IMR-90 (cell line): Measurements from ENCODE around the gene TEX22. TPM values are rescaled to one million over a fixed set of nuclear protein-coding genes. Genes with fewer than 3 reads are reported as not detected.
A peak's percentile ranks its signal among the peaks of the same experiment; 100 is the strongest.

Source experiments
- ATAC-seq: fragments of 200-7000 bp; cut with Tn5 transposase; 2 replicates; pipeline ENCODE4 v1.9.1; 2020; ENCODE audit warnings: low read depth, mild to moderate bottlenecking, moderate library complexity
- BruUV-seq: library from RNA; stranded (reverse); fragments of 400-500 nt; replicated peaks from 2 replicates; lab custom pipeline; 2021; lab: Mats Ljungman, UMichigan
- CTCF ChIA-PET: fragments of 300-600 bp; formaldehyde crosslinking; extraction: SDS; loops from one replicate; lab custom pipeline; 2021; ENCODE audit warnings: antibody characterized with exemption; lab: Yijun Ruan, JAX
- POLR2A ChIA-PET: fragments of 300-600 bp; sonication (Branson Sonifier 250); formaldehyde crosslinking; loops from one replicate; lab custom pipeline; 2022; ENCODE audit warnings: antibody characterized with exemption; ENCODE audit not compliant: unreplicated experiment; lab: Charles Lee
- DNase-seq: peaks from one replicate; pipeline ENCODE4 v3.0.0; 2013
- H2AFZ ChIP-seq: replicated peaks from 2 replicates; pipeline ENCODE3; 2013; ENCODE audit warnings: low read length, mild to moderate bottlenecking; ENCODE audit not compliant: poor library complexity
- H2AK5ac ChIP-seq: 2 replicates; pipeline ENCODE4 v1.6.1; 2013; ENCODE audit warnings: low read depth, low read length, inconsistent platforms
- H2AK9ac ChIP-seq: replicated peaks from 2 replicates; pipeline ENCODE3; 2013; ENCODE audit warnings: mild to moderate bottlenecking, low read depth, low read length, moderate library complexity; ENCODE audit not compliant: poor library complexity
- H2BK120ac ChIP-seq: 2 replicates; pipeline ENCODE4 v1.6.1; 2013; ENCODE audit warnings: low read depth, low read length, inconsistent platforms
- H2BK15ac ChIP-seq: 3 replicates; pipeline ENCODE4 v1.6.1; 2013; ENCODE audit warnings: low read depth, low read length, inconsistent platforms
- H2BK20ac ChIP-seq: 2 replicates; pipeline ENCODE4 v1.6.1; 2013; ENCODE audit warnings: low read depth, mild to moderate bottlenecking, inconsistent platforms, low read length, moderate library complexity
- H2BK5ac ChIP-seq: 2 replicates; pipeline ENCODE4 v1.6.1; 2013; ENCODE audit warnings: mild to moderate bottlenecking, low read depth, low read length, inconsistent platforms; ENCODE audit not compliant: poor library complexity, severe bottlenecking
- H3K14ac ChIP-seq: replicated peaks from 2 replicates; pipeline ENCODE4 v1.6.1; 2013; ENCODE audit warnings: low read depth, low read length, inconsistent platforms
- H3K18ac ChIP-seq: 2 replicates; pipeline ENCODE4 v1.6.1; 2013; ENCODE audit warnings: low read depth, low read length, control low read depth
- H3K23ac ChIP-seq: 2 replicates; pipeline ENCODE4 v1.6.1; 2013; ENCODE audit warnings: low read depth, low read length, inconsistent platforms
- H3K27ac ChIP-seq: 2 replicates; pipeline ENCODE4 v1.5.1; 2013; ENCODE audit warnings: mild to moderate bottlenecking, control low read depth, low read length; ENCODE audit not compliant: insufficient read depth
- H3K27me3 ChIP-seq: 2 replicates; pipeline ENCODE4 v1.6.1; 2013; ENCODE audit warnings: low read length; ENCODE audit not compliant: control insufficient read depth, insufficient read depth
- H3K36me3 ChIP-seq: 2 replicates; pipeline ENCODE4 v1.6.1; 2013; ENCODE audit warnings: low read length, mixed read lengths; ENCODE audit not compliant: control insufficient read depth, insufficient read depth
- H3K4ac ChIP-seq: 2 replicates; pipeline ENCODE4 v1.6.1; 2013; ENCODE audit warnings: low read depth, low read length, inconsistent platforms
- H3K4me1 ChIP-seq: 2 replicates; pipeline ENCODE4 v1.6.1; 2013; ENCODE audit warnings: low read length, mixed read lengths; ENCODE audit not compliant: control insufficient read depth, insufficient read depth
- H3K4me2 ChIP-seq: 2 replicates; pipeline ENCODE4 v1.6.1; 2013; ENCODE audit warnings: low read depth, mild to moderate bottlenecking, control low read depth, low read length, moderate library complexity
- H3K4me3 ChIP-seq: 2 replicates; pipeline ENCODE4 v1.5.1; 2013; ENCODE audit warnings: low read depth, mild to moderate bottlenecking, control low read depth, low read length, moderate library complexity; ENCODE audit not compliant: insufficient read depth
- H3K56ac ChIP-seq: 2 replicates; pipeline ENCODE4 v1.6.1; 2013; ENCODE audit warnings: low read length, inconsistent platforms; ENCODE audit not compliant: insufficient read depth; ENCODE audit errors: extremely low read depth
- H3K79me1 ChIP-seq, 2 experiments: 2 replicates each; pipeline ENCODE4 v1.6.1; 2013; ENCODE audit warnings: low read length in 2 of 2, inconsistent platforms in 1 of 2, low read depth in 1 of 2
- H3K9ac ChIP-seq: 2 replicates; pipeline ENCODE4 v1.6.1; 2013; ENCODE audit warnings: low read depth, low read length, control low read depth
- H3K9me1 ChIP-seq: 2 replicates; pipeline ENCODE4 v1.6.1; 2013; ENCODE audit warnings: low read length, inconsistent platforms; ENCODE audit not compliant: insufficient read depth
- H3K9me3 ChIP-seq: 2 replicates; pipeline ENCODE4 v1.6.1; 2013; ENCODE audit warnings: low read length; ENCODE audit not compliant: control insufficient read depth, insufficient read depth
- H4K20me1 ChIP-seq: 2 replicates; pipeline ENCODE4 v1.6.1; 2013; ENCODE audit warnings: low read length, inconsistent platforms; ENCODE audit not compliant: insufficient read depth
- H4K5ac ChIP-seq: 2 replicates; pipeline ENCODE4 v1.6.1; 2013; ENCODE audit warnings: mild to moderate bottlenecking, low read depth, low read length, control low read depth
- H4K8ac ChIP-seq, 2 experiments: 2 replicates each; pipeline ENCODE4 v1.6.1; 2013; ENCODE audit warnings: low read depth in 2 of 2, low read length in 2 of 2, control low read depth in 1 of 2, inconsistent platforms in 1 of 2
- H4K91ac ChIP-seq: 2 replicates; pipeline ENCODE4 v1.6.1; 2013; ENCODE audit warnings: low read depth, low read length, inconsistent platforms; ENCODE audit not compliant: insufficient read depth
- CEBPB ChIP-seq: IDR thresholded peaks from 2 replicates; pipeline ENCODE4 v1.6.1; 2012; ENCODE audit warnings: low read depth, low read length, improper control_type of control experiment
- CHD1 ChIP-seq: IDR thresholded peaks from 2 replicates; pipeline ENCODE4 v1.6.1; 2012; ENCODE audit warnings: low read depth, low read length, improper control_type of control experiment
- CTCF ChIP-seq: conservative IDR thresholded peaks from 2 replicates; pipeline ENCODE4 v1.5.1; 2012; ENCODE audit warnings: mild to moderate bottlenecking, low read depth, low read length, improper control_type of control experiment
- FOS ChIP-seq: fragments of 150-350 bp; IDR thresholded peaks from 2 replicates; pipeline ENCODE4 v1.6.1; 2016; ENCODE audit warnings: low read depth, low read length
- MAFK ChIP-seq: IDR thresholded peaks from 2 replicates; pipeline ENCODE4 v1.6.1; 2012; ENCODE audit warnings: low read depth, low read length, improper control_type of control experiment
- MAZ ChIP-seq: IDR thresholded peaks from 2 replicates; pipeline ENCODE4 v1.6.1; 2012; ENCODE audit warnings: low read depth, mild to moderate bottlenecking, low read length, improper control_type of control experiment, moderate library complexity, borderline replicate concordance
- NFE2L2 ChIP-seq: fragments of 150-350 bp; IDR thresholded peaks from 2 replicates; pipeline ENCODE4 v1.6.1; 2016; ENCODE audit warnings: low read depth, mild to moderate bottlenecking, low read length
- RAD21 ChIP-seq: IDR thresholded peaks from 2 replicates; pipeline ENCODE4 v1.6.1; 2012; ENCODE audit warnings: low read length, improper control_type of control experiment
- SMC3 ChIP-seq: fragments of 150-350 bp; IDR thresholded peaks from 2 replicates; pipeline ENCODE4 v1.6.1; 2016; ENCODE audit warnings: low read depth, mild to moderate bottlenecking, antibody characterized with exemption, low read length, moderate library complexity
- USF2 ChIP-seq: fragments of 150-350 bp; IDR thresholded peaks from 2 replicates; pipeline ENCODE4 v1.6.1; 2017; ENCODE audit warnings: mild to moderate bottlenecking, antibody characterized with exemption, low read length, low read depth
- WGBS, 2 experiments: methylation state at CpG; one replicate each; pipeline versions ENCODE4 v1.1.5 to v1.1.7; 2013; ENCODE audit warnings: missing lambda C conversion rate in 2 of 2; ENCODE audit not compliant: insufficient read length in 1 of 2; ENCODE audit errors: extremely low coverage in 2 of 2; 5-methylcytosine and 5-hydroxymethylcytosine counted together
- dilution Hi-C: fragments of 300-500 bp; cut with HindIII; formaldehyde crosslinking; loops from one replicate; pipeline ENCODE4 v1.14.3; 2018; ENCODE audit warnings: low sequenced_read_pairs; ENCODE audit not compliant: unreplicated experiment
- in situ Hi-C: fragments of 300-500 bp; cut with MboI; formaldehyde crosslinking; loops from 3 replicates; pipeline ENCODE4 v1.14.3; 2019; ENCODE audit warnings: low sequenced_read_pairs, inconsistent platforms, mixed read lengths
- intact Hi-C: fragments of 100-400 bp; cut with micrococcal nuclease; formaldehyde crosslinking; loops from 2 replicates; pipeline ENCODE4 v1.10.0; 2022
- polyA plus RNA-seq, 3 experiments: library from polyadenylated mRNA; depleted of rRNA; stranded (reverse); fragments of >200 nt; gene quantifications; 2 replicates each; pipeline ENCODE4 v1.2.3, GENCODE V29; 2012; ENCODE audit warnings: low replicate concordance in 1 of 3
- total RNA-seq: library from RNA; depleted of rRNA; stranded (reverse); fragments of >200 nt; gene quantifications from 2 replicates; pipeline ENCODE4 v1.2.3, GENCODE V29; 2012

TEX22 gene
- total and polyA plus RNA-seq, 2 of the 4 experiments (the other 2 are of a cell fraction): 0.10 to 0.18 TPM

GRCh38 chr14:105411017-105411941, 12.9 kb downstream of the TEX22 start:
- DNase-seq: peak; percentile 33
- peak; percentile 81 for ATAC-seq
- CTCF ChIA-PET: no interaction called here

More at GRCh38 chr14:105411017-105411941, 12.9 kb downstream of the TEX22 start:
- H3K27ac ChIP-seq: no peak overlapping the region
- no peaks in the 10 kb centered on the region for H3K27me3 ChIP-seq
- no peaks in the 10 kb centered on the region for H3K36me3 ChIP-seq
- POLR2A ChIA-PET: interaction anchor here (0.5 kb wide), 1 partner anchor 70 kb away, joined by 4 read pairs; no protein-coding TSS in a partner anchor
- BruUV-seq: no TSS peak
- H3K79me1 ChIP-seq: no peaks in the 10 kb centered on the region; a peak in 1 of 4 replicates
- peak overlapping the region; percentile 38 for H3K4me3 ChIP-seq
- no peak overlapping the region for H3K4ac ChIP-seq
- H2AFZ ChIP-seq: peak overlapping the region; percentile 86
- no peak overlapping the region for H2BK20ac ChIP-seq
- peak overlapping the region in 1 of 2 experiments; percentile 11; a peak in 2 of 4 replicates for H4K8ac ChIP-seq
- peak overlapping the region; percentile 57 for H3K9ac ChIP-seq
- H2BK5ac ChIP-seq: no peak overlapping the region
- H4K91ac ChIP-seq: no peak overlapping the region
- no peaks in the 10 kb centered on the region for H3K9me3 ChIP-seq
- H3K23ac ChIP-seq: no peak overlapping the region
- no peaks in the 10 kb centered on the region for H3K9me1 ChIP-seq
- H4K5ac ChIP-seq: peak overlapping the region; percentile 78; the same call in 1 of the 2 replicates
- H2AK5ac ChIP-seq: peak overlapping the region; percentile 77; the same call in 1 of the 2 replicates
- H3K4me2 ChIP-seq: peak overlapping the region; percentile 99
- H3K56ac ChIP-seq: no peak overlapping the region
- intact Hi-C loops: no loop called here
- no peak overlapping the region for H2BK120ac ChIP-seq
- no peak for TF ChIP-seq MAZ
- no peak for TF ChIP-seq CHD1
- no peak for TF ChIP-seq RAD21
- TF ChIP-seq FOS: no peak
- no peak for TF ChIP-seq CTCF
- TF ChIP-seq NFE2L2: no peak
- no peak for TF ChIP-seq CEBPB
- TF ChIP-seq SMC3: no peak
- no peak for TF ChIP-seq MAFK
- no peak for TF ChIP-seq USF2
- H4K20me1 ChIP-seq: no peaks in the 10 kb centered on the region
- H3K14ac ChIP-seq: no peak overlapping the region
- no peak overlapping the region for H2BK15ac ChIP-seq
- dilution Hi-C loops: no loop called here
- H2AK9ac ChIP-seq: peak overlapping the region; percentile 1
- 12% methylated on average over 45 of the region's 86 CpGs; no CpG with 5 or more reads in 1 of the 2 experiments for WGBS, 2 experiments
- 0 out of 2 replicates have a peak overlapping the region, but pooled peaks have one; percentile 46 for H3K18ac ChIP-seq
- in situ Hi-C loops: no loop called here
- H3K4me1 ChIP-seq: peaks cover 5% of the 10 kb centered on the region
